Activated gamma-delta T cell (primary cell): ENCODE data around the gene LAMP5.

Source experiments
- DNase-seq: peaks from one replicate; lab custom pipeline; 2025; lab: John Stamatoyannopoulos, UW
- total RNA-seq, 2 donors: gene quantifications; one replicate each; lab custom pipeline; 2026; lab: John Stamatoyannopoulos, UW

LAMP5 gene, protein sequence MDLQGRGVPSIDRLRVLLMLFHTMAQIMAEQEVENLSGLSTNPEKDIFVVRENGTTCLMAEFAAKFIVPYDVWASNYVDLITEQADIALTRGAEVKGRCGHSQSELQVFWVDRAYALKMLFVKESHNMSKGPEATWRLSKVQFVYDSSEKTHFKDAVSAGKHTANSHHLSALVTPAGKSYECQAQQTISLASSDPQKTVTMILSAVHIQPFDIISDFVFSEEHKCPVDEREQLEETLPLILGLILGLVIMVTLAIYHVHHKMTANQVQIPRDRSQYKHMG
- total RNA-seq = 0 to 0.04 reads per million in 2 donors

DNA sequence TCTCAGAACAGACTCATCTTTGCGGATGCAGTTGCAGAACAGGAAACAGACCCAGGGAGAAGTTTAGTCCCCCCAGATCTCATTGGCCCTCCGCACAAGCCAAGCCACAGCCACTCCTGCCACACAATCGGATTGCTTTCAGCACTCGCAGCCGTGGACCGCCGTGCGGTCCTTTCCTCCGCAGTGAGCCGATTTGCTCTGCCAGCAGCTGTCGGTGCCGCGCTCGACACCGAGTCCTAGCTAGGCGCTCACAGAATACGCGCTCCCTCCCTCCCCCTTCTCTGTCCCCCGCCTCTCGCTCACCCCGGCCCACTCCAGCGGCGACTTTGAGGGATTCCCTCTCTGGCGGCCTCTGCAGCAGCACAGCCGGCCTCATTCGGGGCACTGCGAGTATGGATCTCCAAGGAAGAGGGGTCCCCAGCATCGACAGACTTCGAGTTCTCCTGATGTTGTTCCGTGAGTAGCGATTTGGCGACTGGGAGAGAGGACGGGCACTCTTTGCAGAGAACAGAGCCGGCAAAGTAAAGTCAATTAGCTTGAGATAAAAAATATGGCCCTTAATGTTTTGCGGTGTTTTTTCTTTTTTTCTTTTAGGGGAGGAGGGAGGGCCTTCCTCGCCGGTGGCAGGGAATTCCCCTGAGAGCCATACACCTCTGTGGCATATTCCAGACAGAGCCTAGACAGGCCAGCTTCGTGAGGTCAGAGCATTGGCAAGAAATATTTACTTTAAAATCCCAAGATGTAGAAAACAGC, at the start of gene LAMP5:
Gene LAMP5, plus strand, starts transcription at position 130 of the 753 bp plus-strand sequence. Its CDS starts 263 bp downstream, at position 393.
- DNase-seq = no peak

DNA sequence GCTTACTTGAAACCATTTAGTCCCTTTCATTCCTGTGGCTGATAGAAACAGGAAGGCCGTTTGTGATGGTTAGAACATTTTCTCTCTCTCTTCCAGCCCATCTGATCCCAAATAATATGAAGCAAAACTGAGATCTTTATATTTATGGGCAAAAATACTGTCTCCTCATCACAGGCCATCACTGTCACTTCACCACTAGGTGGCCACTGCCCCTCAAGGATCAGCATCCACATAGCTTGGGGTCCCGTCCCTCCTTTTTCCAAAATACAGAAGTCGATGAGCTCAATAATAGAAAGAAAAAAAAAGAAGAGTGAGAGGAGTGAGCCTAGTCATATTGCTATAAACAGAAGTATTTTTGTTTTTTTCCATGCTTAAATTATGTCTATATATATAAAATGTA, 46.4 kb upstream of the LAMP5 start:
- DNase-seq = no peak

DNA sequence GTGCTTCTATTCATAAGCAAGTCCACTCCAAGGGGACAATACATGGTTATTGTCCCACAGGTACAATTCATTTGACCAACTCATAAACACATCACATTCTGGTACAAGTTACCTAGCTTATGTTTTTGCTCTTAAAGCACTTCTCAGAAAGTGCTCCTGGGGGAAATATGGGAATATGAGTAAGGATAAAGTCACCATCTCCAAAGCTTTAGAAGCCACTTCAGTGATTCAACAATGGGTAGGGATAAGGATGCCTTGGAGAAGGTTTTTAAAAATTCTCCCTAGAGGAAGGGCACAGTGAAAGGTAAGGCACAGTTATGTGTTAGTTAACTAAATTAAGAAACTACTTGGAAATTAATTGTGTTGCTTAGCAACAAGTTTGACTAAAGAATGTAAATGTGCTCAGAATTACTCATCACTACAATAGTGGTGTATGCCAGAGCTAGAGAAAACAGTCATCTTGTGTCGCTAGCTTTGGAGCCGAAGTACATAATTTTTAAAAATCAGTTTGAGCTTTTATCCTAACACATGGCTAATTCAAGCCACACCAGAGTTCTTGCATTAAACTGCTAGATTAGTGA, 39.5 kb upstream of the LAMP5 start:
- no peak for DNase-seq

DNA sequence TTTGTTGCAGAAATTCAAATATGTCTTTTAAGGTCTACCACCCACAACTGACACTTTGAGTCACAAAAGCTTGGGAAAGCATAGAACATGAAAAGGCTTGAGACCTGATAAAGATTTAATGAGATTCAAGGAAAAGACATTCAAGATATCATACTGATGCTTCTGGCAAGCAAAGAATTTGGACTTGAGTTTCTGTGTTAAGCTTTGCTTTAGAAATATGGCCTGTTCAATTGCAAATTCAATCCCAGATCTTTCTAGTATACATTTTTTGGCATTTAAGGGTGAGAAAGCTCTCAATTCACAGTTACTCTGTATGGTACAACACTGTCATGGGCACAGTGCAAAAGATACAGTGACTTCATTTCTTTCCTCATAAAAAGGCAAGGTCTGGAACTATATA, 38.9 kb upstream of the LAMP5 start:
- no peak for DNase-seq

DNA sequence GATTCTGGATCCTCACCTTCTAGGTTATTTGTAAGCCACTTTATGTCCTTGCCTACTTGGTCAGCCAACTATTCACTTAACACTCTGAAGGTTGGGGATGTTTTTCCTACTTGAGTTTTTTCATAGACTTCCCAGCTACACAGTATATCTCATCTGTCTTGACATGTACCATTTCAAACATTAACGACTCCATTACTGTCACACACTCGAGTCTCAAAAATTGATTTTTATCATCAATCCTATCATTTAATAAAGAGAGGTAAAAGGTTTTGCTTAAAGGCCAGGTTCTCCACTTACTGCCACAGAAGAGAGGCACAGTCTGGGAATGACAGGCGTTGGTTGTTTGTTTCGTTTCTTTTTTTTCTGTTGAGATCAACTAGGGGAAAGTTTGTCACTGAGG, 38.2 kb upstream of the LAMP5 start:
- DNase-seq = no peak

DNA sequence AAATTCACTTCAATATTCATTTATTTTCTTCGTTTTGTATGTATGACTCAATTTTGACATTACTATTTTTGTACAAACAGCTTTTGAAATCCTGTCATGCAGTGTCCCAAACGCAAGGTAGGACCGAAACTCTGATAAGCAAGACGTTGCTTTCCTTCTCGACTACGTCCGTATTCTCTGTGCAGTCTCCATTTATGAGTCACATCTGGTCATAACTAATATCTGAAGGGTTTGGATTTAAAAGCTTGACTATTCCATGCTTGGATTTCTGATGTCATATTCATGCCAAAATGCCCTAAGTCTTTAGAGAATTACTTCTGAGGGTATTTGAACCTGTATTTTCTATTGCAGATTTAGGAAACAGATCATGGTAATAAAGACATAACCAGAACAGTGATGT, 37.8 kb upstream of the LAMP5 start:
- no peak for DNase-seq

DNA sequence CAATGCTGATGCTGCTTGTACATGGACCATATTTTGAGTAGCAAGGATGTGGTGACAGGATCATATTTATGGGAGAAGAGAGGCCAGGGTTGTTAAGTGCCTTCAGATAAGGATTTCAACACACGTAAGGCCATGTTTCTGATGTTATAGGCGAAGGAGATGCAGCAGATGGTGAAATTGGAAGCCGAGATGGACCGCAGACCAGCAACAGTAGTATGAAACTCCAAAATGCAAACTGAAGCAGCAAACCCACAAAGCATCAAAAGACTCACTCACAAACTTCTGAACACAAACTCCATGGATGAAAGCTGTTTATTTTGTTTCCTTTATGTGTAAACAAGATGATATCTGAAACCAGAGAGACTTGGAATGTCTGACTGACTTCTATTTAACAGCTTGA, 35.6 kb upstream of the LAMP5 start:
- no peak for DNase-seq

DNA sequence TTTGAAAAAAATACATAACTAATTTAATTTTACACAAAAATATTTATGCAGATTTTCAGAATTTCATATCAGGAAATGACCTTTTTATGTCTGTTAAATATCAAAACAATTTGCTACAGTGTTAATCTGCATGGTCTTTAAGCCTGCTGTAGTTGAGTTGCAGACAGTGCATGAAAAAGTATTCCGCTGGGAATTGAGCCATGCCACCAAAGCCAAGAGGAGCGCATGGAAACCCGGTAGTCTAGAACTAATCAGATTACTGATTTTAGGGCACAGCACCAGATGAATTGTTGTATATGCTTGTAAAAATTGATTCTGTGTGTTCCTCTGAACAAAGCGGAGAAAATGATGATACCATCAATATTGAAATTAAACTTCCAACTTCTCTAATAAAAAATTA, 34.3 kb upstream of the LAMP5 start:
- no peak for DNase-seq

DNA sequence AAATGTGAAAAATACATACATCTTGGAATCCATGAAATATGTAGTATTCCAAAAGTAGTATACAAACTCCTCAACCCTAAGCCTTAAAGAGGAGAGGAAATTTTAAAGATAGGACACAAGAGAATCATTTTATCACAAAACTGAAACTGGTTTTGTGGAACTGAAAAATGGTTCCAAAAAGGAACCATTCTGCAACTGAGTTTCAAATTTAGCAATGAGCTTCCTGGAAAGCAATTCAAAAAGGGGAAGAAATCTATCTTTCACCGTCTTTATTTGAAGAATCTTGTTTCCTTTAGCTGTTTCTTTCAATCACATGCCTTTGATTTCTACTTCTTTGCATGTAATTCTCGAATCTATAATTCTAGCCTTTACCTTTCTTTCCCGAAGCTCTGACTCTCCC, 32.2 kb upstream of the LAMP5 start:
- DNase-seq = no peak

DNA sequence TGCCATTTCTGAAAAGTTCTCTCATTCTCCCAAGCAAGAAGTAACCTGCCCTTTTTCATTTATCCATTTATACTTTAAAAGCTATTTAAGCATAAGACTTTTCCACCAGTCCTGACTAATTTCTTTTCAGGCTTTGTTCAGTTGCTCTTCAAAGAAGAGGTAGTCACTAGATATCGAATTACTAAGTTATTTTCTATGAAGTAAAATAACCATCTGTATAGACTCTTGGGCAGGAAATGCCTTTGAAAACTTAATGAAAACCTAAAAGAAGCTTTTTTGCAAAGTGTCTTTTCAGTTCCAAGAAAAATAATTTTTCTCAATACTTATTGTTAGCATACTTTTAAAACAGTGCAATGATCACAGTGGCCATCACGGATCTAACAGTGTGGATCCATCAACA, 31.3 kb upstream of the LAMP5 start:
- DNase-seq = no peak

DNA sequence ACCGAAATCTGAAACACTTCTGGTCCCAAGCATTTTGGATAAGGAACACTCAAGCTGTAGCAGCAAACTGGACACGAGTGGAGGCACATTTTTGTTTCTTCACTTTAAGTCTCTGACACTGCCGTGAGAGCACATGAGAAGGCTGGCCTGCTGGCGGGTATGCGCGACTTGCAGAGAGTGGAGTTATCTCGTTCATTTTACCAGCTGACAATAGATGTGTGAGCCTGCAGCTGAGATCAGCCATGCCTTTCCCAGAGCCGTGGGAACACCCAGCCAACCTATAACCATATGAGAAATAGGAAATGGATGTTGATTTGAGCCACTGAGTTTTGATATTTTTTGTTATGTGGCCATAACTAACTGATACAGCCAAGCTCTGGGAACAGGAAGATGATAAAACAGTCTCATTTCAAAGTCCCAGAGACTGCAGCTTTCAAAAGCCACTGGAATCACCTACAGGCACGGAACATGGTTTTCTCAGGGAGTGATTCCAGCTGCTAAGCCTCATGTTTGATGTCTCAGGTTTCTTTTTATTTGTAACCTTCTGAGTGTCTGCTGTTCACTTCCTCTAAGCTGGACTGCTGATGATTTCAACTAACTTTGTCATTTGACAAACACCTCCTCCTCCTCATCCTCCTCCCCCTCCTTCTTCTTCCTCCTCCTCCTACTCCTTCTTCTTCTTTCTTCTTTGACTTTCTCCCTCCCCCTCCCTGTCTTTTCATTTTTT, 28.6 kb upstream of the LAMP5 start:
- DNase-seq = no peak

DNA sequence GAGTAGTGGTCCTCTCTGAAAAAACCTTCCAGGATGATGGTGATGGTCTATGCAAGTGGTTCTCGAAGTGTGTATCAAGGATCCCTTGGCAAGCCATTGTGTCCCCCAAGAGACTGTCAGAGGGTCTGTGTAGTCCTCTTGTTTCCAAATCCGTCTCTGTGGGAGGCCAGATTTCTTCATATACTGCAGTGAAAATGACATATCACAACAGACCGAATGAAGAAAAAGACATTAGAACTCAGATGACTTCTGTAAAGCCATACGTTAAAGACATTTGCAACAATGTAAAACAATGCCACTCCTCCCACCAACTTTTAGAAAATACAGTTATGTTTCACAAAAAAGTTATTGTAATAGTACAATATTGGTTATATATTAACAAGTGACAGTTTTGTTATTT, 27.2 kb upstream of the LAMP5 start:
- DNase-seq = no peak

DNA sequence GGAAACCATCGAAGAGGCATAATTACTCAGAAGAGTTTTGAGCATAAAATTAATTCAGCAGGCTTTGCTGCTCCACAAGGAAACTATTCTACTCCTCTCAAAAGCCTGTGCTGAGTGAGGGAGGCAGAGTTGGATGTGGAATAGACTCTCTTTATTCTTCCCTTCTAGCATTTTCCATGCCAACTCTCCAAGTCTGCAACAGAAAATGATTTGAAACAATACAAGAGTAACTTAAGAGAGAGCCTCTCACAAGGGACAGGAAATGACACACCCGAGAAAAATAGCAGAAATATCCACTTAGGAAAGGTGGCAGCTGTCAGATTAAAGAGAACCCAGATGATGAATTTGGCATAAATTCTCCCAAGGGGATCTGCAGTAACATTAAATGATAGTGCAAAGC, 26.3 kb upstream of the LAMP5 start:
- no peak for DNase-seq

DNA sequence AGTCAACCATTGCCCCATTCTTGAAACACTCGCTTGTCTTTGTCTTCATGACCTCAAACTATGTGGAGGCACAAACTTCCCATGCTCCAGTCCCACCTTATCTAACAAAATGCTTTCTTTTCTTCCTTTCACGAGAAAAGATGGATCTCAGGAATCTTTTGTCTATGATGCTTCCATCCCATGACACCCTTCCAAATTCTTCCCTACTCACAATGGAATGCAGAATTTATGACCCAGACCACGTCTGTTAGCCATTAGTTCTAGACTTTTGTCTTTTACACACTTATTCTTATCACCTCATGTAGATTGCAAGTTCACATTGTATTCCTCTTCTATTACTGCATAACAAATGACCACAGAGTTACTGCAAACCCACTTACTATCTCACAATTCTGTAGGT, 24.2 kb upstream of the LAMP5 start:
- no peak for DNase-seq

DNA sequence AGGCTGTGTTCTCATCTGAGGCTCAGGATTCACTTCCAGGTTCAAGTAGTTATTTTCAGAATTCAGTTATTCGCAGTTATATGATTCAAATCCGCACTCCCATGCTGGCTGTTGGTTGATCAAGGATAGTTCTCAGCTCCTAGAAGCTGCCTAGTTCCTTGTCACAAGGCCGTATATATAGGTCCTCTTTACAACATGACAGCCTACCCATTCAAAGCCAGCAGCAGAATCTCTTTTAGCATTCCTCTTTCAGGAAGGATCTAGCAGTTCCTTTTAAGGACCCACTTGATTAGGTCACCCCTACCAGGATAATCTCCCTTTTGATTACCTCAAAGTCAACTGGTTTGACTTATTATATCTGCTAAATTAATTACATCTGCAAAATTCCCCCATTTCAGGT, 23.8 kb upstream of the LAMP5 start:
- DNase-seq = no peak

DNA sequence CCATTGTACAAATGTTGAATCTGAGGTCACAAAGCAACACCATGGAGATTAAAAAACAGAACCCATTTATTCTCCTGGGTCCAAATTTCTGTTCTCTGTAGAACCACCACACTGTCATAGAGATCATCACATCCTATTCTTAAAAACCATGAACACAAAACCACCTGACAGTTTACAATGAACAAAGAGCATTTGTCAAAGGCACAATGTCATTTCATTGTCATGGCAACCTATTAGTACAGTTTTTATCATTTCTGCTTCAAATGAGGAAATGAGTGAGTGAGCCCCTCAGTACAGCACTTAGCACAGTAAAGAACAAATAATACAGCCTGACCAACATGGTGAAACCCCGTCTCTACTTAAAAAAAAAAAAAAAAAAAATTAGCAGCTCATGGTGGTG, 23.1 kb upstream of the LAMP5 start:
- DNase-seq = no peak

DNA sequence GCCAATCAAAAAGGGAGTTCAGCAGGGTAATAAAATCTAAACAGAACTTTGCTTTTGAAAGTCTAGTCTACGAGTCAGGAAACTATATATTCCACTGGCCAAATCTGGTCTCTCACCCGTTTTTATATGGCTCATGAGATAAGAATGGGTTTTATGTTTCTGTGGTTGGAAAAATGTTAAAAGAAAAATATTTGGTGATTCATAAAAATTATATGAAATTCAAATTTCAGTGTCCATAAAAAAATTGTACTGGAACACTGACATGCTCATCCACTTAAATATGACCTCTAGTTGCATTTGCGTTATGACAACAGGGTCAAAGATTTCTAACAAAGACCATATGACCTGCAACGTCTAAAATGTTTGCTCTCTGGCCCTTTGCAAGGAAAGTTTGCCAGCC, 22.3 kb upstream of the LAMP5 start:
- DNase-seq = no peak

DNA sequence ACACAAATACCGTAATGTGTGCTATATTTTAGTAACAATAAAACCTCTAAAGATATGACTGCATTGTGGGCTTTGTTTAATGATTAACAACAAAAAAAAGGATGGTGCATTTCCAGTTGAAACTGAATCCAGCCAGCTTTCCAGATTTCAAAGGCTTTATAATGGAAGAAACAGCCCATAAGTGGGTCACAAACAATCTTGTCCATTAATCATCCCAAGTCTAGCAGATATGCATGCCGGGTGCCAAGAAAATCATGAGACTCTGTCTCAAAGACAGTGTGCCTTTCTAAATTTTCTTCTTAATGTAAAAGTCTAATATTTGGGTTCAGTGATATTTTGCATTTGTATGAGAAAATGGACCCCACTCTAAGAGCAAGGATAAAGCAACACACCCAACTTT, 20.6 kb upstream of the LAMP5 start:
- DNase-seq = no peak

DNA sequence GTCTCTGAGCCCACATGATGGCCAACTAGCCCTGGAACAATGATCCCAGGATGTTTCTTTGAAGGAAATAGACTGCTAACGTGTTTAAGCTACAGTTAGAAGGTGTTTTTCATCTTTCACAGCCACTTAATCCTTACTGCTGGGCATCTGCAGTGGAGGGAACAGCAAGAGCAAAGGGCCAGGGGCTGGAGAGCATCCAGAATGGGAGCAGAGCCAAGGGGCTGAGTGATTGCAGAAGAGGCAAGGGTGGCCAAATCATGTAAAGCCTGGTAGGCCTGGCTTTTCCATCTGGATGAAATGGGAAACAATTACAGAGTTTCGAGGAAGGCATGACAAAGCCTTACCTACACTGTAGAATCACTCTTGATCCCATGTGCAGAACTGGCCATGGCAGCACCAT, 18.7 kb upstream of the LAMP5 start:
- no peak for DNase-seq

DNA sequence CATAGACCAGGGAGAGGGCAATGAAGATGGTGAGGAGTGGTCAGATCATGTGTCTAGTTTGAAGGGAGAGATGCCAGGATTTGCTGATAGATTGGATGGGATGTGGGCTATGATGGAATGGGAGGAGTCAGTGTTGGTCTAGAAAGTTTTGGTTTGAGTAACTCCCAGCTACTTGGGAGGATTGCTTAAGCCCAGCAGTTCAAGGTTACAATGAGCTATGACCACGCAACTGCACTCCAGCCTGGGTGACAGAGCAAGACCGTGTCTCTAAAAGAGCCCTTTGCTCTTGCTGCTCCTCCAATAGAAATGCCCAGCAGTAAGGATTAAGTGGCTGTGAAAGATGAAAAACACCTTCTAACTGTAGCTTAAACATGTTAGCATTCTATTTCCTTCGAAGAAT, 18.2 kb upstream of the LAMP5 start:
- DNase-seq = no peak

DNA sequence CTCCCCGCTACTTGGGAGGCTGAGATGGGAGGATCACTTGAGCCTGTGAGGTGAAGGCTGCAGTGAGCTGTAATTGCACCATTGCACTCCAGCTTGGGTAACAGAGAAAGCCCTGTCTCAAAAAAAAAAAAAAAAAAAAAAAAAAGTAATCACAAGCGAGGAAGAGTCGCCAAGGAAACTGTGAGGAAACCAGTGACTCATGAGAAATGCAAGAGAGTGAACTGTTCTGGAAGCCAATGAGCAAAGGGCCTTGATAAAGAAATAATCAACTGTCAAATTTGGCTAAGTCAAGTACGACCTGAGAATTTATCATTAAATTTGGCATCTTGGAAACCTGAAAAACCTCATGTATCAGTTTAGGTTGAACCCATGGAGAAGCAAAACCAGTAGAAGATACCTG, 16.1 kb upstream of the LAMP5 start:
- DNase-seq = no peak

DNA sequence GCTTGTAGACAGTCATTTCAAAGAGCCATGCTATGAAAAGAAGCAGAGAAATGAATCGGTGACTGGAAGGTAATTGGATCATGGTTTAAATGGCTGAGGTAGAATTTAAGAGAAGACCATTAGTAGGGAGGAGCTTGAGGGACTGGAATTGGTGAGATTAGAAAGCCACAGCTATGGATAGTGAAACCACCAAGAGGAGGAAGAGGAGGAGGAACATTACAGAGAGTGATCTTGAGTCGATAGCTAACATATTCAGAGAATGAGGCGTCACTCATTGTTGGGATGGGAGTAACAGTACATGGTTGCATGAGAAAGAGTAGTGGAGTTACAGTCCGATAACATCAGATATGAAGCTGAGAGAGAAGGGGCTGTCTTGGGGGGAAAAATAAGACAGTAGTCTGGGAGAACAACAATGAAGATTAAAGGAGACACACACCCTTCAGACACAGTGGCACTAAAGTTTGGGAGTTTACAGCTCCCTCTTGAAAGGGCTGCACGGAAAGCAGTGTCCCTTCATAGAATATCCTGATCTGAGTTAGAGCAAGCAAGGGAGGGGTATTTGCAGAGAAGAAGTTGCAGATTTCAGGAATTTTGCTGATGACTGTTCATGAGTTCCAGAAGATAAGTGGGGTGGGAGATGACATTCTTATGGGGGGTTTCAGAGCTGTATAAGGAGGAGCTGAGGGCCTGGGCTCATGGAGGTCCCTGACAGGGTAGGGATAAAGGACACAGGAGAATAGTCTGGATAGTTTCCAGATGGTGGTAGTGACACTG, 15.1 kb upstream of the LAMP5 start:
- no peak for DNase-seq
